ENCODE measurements around the gene ACAD9. TPM values are rescaled to one million over a fixed set of nuclear protein-coding genes. Genes with fewer than 3 reads are reported as not detected.
A peak's percentile ranks its signal among the peaks of the same experiment; 100 is the strongest.

The ACAD9 gene
- polyA plus RNA-seq, 2 donors, result 25.6 to 30.8 TPM

DNA sequence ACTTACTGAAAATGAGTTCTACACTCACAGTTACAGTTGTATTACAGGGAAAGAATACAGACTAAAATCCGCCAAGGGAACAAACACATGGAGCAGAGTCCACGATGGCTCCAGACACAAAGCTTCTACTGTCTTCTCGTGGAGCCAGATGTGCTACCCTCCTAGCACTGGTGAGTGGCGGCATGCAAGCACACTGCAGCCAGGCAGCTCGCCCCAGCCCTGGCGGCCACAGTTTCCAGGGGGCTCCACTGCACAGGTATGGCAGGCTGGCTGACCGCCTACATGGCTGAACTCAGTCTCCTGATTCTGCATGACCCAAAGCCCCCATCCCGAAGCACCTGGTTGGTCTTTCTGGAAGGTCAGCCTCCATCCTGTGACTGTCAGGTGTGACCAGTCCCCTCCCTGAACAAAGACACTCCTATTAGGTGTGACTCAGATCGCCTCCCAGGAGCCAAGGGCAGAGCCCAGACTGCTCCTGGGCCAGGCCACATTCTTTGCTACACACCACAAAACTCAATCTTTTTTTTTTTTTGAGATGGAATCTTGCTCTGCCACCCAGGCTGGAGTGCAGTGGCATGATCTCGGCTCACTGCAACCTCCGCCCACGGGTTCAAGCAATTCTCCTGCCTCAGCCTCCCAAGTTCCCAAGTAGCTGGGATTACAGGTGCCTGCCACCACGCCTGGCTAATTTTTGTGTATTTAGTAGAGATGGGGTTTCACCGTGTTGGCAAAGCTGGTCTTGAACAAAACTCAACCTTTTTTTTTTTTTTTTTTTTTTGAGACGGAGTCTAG, 62.9 kb downstream of the ACAD9 start:
- WGBS, 2 donors, result 80 to 82% methylated on average over 14 to 15 of the region's 15 CpGs
- no peaks in the 10 kb centered on the region for H3K9me3 ChIP-seq (ENCODE audit: control insufficient read depth in 2 of 2, insufficient read depth in 1 of 2, low read depth in 1 of 2, low read length in 1 of 2)
- no peaks in the 10 kb centered on the region for H3K36me3 ChIP-seq (ENCODE audit: control insufficient read depth in 2 of 2, insufficient read depth in 2 of 2, low read length in 1 of 2)
- no peaks in the 10 kb centered on the region for H3K27me3 ChIP-seq (ENCODE audit: control insufficient read depth in 1 of 2, insufficient read depth in 2 of 2, low read length in 2 of 2)
- H3K4me1 ChIP-seq (ENCODE audit: control insufficient read depth in 2 of 2, insufficient read depth in 2 of 2, low read length in 1 of 2), result peaks cover 2% of the 10 kb centered on the region in 2 donors
- H3K4me3 ChIP-seq (ENCODE audit: low read depth in 1 of 2, low read length in 2 of 2), result no peak overlapping the region
- H3K27ac ChIP-seq (ENCODE audit: low read depth in 2 of 2, low read length in 1 of 2), result no peak overlapping the region

DNA sequence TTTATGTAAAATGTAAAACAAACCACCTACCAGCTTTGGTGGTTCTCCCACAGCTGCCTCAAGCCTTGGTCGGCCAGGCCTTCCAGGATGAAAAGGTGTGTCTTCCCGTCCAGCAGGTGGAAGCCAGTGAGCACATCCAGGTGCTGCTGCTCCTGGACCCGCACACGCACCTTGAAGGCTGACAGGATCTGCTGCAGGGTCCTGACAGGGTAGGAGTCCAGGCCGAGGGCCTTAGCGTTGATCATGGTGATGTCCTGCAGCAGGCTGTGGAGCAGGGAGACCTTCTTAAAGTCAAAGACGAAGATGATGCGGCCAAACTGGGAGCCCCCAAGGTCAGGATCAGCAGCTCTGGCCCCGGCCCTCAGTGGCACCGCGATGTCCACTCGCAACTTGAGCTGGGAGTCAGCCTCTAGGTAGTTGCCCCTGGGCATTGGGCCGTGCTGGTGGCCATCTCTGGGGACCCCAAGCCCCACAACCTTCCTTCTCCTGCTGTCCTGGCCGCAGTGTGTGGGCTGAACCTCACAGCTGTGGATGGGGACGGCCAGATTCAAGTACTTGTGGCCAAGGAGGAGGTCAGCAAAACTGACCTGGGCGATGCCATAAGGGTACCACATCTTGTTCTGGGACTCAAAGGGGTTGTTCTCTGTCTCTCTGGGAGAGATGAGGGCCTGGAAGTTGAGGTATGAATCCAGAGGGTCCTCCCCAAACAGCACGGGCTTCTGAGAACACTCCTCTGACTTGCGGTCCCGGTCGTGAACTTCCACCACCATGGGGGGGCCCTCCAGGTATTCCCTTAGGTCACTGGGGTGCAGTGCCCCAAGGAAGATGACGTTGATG, 65.8 kb downstream of the ACAD9 start:
- WGBS, 2 donors, result 87 to 90% methylated on average over 21 of the region's 21 CpGs
- Histone ChIP-seq H3K27me3 (ENCODE audit: control insufficient read depth in 1 of 2, insufficient read depth in 2 of 2, low read length in 2 of 2) (no peaks in the 10 kb centered on the region), H3K36me3 (ENCODE audit: control insufficient read depth in 2 of 2, insufficient read depth in 2 of 2, low read length in 1 of 2) (no peaks in the 10 kb centered on the region), H3K4me3 (ENCODE audit: low read depth in 1 of 2, low read length in 2 of 2) (no peak overlapping the region), H3K27ac (ENCODE audit: low read depth in 2 of 2, low read length in 1 of 2) (no peak overlapping the region), H3K9me3 (ENCODE audit: control insufficient read depth in 2 of 2, insufficient read depth in 1 of 2, low read depth in 1 of 2, low read length in 1 of 2) (no peaks in the 10 kb centered on the region), H3K4me1 (ENCODE audit: control insufficient read depth in 2 of 2, insufficient read depth in 2 of 2, low read length in 1 of 2) (peaks cover 2% of the 10 kb centered on the region in 2 donors)

DNA sequence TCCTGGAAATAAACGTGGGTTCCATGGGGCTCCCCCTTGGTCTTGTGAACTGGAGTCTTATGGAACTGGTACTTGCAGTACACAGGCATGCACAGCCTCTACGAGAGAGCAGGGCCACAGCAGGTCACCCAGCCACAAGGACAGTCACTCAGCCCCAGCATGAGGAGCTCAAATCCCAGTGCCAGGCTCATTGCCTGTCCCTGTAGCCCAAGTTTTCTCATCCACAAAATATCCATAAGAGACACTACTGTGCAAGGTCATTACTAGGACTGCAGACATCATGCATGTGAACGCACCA, 66.4 kb downstream of the ACAD9 start:
- H3K36me3 ChIP-seq (ENCODE audit: control insufficient read depth in 2 of 2, insufficient read depth in 2 of 2, low read length in 1 of 2), result no peaks in the 10 kb centered on the region
- H3K4me3 ChIP-seq (ENCODE audit: low read depth in 1 of 2, low read length in 2 of 2), result no peak overlapping the region
- no peaks in the 10 kb centered on the region for H3K27me3 ChIP-seq (ENCODE audit: control insufficient read depth in 1 of 2, insufficient read depth in 2 of 2, low read length in 2 of 2)
- no peak overlapping the region for H3K27ac ChIP-seq (ENCODE audit: low read depth in 2 of 2, low read length in 1 of 2)
- 76 to 77% methylated on average over 3 of the region's 3 CpGs for WGBS, 2 donors
- H3K9me3 ChIP-seq (ENCODE audit: control insufficient read depth in 2 of 2, insufficient read depth in 1 of 2, low read depth in 1 of 2, low read length in 1 of 2), result no peaks in the 10 kb centered on the region
- H3K4me1 ChIP-seq (ENCODE audit: control insufficient read depth in 2 of 2, insufficient read depth in 2 of 2, low read length in 1 of 2), result peaks cover 4 to 5% of the 10 kb centered on the region in 2 donors

DNA sequence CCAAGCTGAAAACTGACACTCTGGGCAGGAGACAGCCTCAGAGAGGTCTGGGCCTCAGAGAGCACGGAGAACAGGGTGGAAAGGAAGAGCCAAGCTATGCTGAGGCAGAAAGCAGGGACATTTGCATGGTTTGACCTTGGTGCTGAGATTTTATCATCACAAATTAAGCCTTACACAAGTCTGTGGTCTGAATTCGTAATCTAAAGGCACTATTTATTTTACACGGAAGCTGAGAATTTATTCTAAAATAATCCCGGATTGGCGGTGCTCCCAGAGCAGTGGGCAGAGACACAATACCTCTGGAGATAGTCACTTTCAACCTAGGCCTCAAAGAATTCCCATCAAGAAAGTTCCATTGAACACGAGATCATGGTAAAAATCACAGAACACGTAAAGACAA, 67.0 kb downstream of the ACAD9 start:
- Histone ChIP-seq H3K4me1 (ENCODE audit: control insufficient read depth in 2 of 2, insufficient read depth in 2 of 2, low read length in 1 of 2) (peaks cover 4 to 5% of the 10 kb centered on the region in 2 donors), H3K36me3 (ENCODE audit: control insufficient read depth in 2 of 2, insufficient read depth in 2 of 2, low read length in 1 of 2) (no peaks in the 10 kb centered on the region), H3K4me3 (ENCODE audit: low read depth in 1 of 2, low read length in 2 of 2) (no peak overlapping the region), H3K27ac (ENCODE audit: low read depth in 2 of 2, low read length in 1 of 2) (no peak overlapping the region), H3K27me3 (ENCODE audit: control insufficient read depth in 1 of 2, insufficient read depth in 2 of 2, low read length in 2 of 2) (no peaks in the 10 kb centered on the region), H3K9me3 (ENCODE audit: control insufficient read depth in 2 of 2, insufficient read depth in 1 of 2, low read depth in 1 of 2, low read length in 1 of 2) (no peaks in the 10 kb centered on the region)
- WGBS, 2 donors, result 47 to 58% methylated on average over 7 of the region's 7 CpGs

DNA sequence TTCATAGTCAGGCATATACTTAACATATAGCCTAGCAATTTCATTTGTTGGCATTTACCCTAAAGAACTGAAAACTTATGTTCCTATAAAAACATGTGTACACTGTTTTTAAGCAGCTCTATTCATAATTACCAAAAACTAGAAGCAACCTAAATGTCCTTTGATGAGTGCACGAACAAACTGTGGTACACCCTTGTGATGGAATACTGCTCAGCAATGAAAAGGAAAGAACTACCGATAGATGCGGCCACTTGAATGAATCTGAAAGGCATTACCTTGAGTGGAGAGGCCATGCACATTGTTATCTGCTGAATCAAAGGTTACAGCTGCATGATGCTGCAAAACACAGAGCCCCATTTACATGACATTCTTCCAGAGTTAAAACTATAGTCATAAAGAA, 69.7 kb downstream of the ACAD9 start:
- no peaks in the 10 kb centered on the region for H3K36me3 ChIP-seq (ENCODE audit: control insufficient read depth in 2 of 2, insufficient read depth in 2 of 2, low read length in 1 of 2)
- H3K4me1 ChIP-seq (ENCODE audit: control insufficient read depth in 2 of 2, insufficient read depth in 2 of 2, low read length in 1 of 2), result peaks cover 2% of the 10 kb centered on the region in 2 donors
- no peaks in the 10 kb centered on the region for H3K27me3 ChIP-seq (ENCODE audit: control insufficient read depth in 1 of 2, insufficient read depth in 2 of 2, low read length in 2 of 2)
- no peaks in the 10 kb centered on the region for H3K9me3 ChIP-seq (ENCODE audit: control insufficient read depth in 2 of 2, insufficient read depth in 1 of 2, low read depth in 1 of 2, low read length in 1 of 2)
- no peak overlapping the region for H3K4me3 ChIP-seq (ENCODE audit: low read depth in 1 of 2, low read length in 2 of 2)
- H3K27ac ChIP-seq (ENCODE audit: low read depth in 2 of 2, low read length in 1 of 2), result no peak overlapping the region
- 95 to 99% methylated on average over 3 of the region's 3 CpGs for WGBS, 2 donors

DNA sequence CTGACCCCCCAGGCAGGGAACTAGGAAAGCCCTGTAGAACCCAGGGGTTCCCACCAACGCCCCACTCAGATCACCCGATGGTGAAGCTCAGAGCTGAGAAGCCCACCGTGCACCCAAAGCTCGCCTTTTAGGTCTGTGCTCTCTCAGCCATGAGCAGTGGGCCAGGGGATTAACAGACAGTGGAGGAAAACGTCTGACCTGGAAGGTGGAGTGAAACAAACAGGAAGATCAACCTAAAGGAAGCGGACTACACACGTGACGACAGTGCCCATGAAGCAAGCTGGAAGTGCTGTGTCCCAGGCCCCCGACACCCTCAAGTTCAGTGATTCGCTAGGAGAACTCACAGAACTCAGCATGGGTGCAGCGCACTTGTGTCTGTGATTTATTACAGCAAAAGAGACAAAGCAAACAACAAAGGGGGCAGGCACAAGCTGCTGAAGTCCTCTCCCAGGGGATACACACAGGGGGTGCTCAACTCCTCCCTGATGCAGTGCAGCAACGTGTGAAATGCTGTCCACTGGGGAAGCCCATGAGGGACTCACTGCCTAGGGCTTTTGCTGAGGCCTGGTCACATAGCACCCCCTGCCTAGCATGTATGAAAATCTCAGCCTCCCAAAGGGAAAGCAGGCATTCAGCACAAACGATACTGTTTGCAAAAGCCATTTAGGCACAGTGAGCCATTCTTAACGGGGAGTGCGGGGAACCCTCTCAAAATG, 71.0 kb downstream of the ACAD9 start:
- Histone ChIP-seq H3K4me3 (ENCODE audit: low read depth in 1 of 2, low read length in 2 of 2) (no peak overlapping the region), H3K27ac (ENCODE audit: low read depth in 2 of 2, low read length in 1 of 2) (peak overlapping the region in 1 of 2 donors; percentile 40), H3K36me3 (ENCODE audit: control insufficient read depth in 2 of 2, insufficient read depth in 2 of 2, low read length in 1 of 2) (no peaks in the 10 kb centered on the region), H3K4me1 (ENCODE audit: control insufficient read depth in 2 of 2, insufficient read depth in 2 of 2, low read length in 1 of 2) (peaks cover 2% of the 10 kb centered on the region in 2 donors), H3K9me3 (ENCODE audit: control insufficient read depth in 2 of 2, insufficient read depth in 1 of 2, low read depth in 1 of 2, low read length in 1 of 2) (no peaks in the 10 kb centered on the region), H3K27me3 (ENCODE audit: control insufficient read depth in 1 of 2, insufficient read depth in 2 of 2, low read length in 2 of 2) (no peaks in the 10 kb centered on the region)
- WGBS, 2 donors, result 63 to 69% methylated on average over 15 of the region's 15 CpGs

DNA sequence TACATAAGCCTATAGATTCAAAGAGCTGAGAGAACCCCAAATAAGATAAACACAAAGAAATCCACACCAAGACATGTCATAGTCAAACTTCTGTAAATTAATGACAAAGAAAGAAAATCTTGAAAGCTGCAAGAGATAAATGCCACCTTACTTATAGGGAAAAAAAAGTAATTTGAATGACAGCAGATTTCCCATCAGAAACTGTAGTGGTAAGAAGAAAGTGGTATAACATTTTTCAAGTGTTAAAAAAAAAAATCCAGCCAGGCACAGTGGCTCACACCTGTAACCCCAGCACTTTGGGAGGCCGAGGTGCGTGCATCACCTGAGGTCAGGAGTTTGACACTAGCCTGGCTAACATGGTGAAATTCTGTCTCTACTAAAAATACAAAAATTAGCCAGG, 77.0 kb downstream of the ACAD9 start:
- no peak overlapping the region for H3K27ac ChIP-seq (ENCODE audit: low read depth in 2 of 2, low read length in 1 of 2)
- H3K27me3 ChIP-seq (ENCODE audit: control insufficient read depth in 1 of 2, insufficient read depth in 2 of 2, low read length in 2 of 2), result no peaks in the 10 kb centered on the region
- H3K9me3 ChIP-seq (ENCODE audit: control insufficient read depth in 2 of 2, insufficient read depth in 1 of 2, low read depth in 1 of 2, low read length in 1 of 2), result no peaks in the 10 kb centered on the region
- no peaks in the 10 kb centered on the region for H3K36me3 ChIP-seq (ENCODE audit: control insufficient read depth in 2 of 2, insufficient read depth in 2 of 2, low read length in 1 of 2)
- no peak overlapping the region for H3K4me3 ChIP-seq (ENCODE audit: low read depth in 1 of 2, low read length in 2 of 2)
- 97 to 100% methylated on average over 2 of the region's 2 CpGs for WGBS, 2 donors
- H3K4me1 ChIP-seq (ENCODE audit: control insufficient read depth in 2 of 2, insufficient read depth in 2 of 2, low read length in 1 of 2), result no peaks in the 10 kb centered on the region

Other genes starting within 250 kb of the ACAD9 start
- 100 to 1,000 TPM in 1 of 2 donors, 10 to 100 TPM in 1; 51.2 to 110 TPM for gene RPN1, start 228.8 kb upstream of the ACAD9 start, polyA plus RNA-seq
- gene RAB7A, start 153.4 kb upstream of the ACAD9 start, polyA plus RNA-seq, result 100 to 1,000 TPM; 132 to 137 TPM
- gene CFAP92, start 114.5 kb downstream of the ACAD9 start, polyA plus RNA-seq, result under 1 TPM; 0.59 to 0.66 TPM
- gene EFCC1, start 121.7 kb downstream of the ACAD9 start, polyA plus RNA-seq, result 1 to 10 TPM in 1 of 2 donors, under 1 TPM in 1; 0.96 to 1.0 TPM
- gene GP9, start 181.2 kb downstream of the ACAD9 start, polyA plus RNA-seq, result not detected
- gene RAB43, start 242.2 kb downstream of the ACAD9 start, polyA plus RNA-seq, result 1 to 10 TPM; 3.6 to 6.5 TPM

All from esophagus (tissue), 2 donors.